B cell (primary cell): Measurements from ENCODE around the gene VPS37C.

ENCODE experiments used
- EZH2 ChIP-seq: IDR thresholded peaks from 2 replicates; pipeline ENCODE4 v1.6.1; 2012; ENCODE audit warnings: borderline replicate concordance, low read depth, mild to moderate bottlenecking, moderate library complexity, low read length; ENCODE audit not compliant: insufficient read depth, poor library complexity, severe bottlenecking
- TF ChIP-seq, protein P1 (sequence below): fragments of 200-600 bp; IDR thresholded peaks from one replicate; pipeline ENCODE4 v1.8.0; 2022; ENCODE audit warnings: antibody characterized with exemption, mild to moderate bottlenecking

DNA sequence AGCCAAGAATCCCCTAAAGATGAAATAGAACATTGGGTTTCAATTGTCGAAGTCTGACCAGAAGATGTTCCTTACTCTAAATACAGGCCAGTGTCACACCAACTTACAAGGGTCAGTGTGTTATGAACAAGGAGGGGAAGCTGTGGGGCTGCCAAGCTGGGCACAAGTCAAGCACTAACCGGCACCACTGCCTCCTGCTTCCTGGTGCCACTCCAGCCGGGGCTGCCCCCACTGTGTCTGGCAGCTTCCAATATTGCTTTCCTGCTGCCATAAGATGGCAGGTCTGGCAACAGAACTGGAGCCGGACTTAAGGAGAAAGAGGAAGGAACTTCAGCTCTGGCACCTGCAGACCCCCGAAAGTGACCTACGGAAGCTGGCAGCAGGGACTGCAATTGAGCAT, 13.7 kb upstream of the VPS37C start:
- TF ChIP-seq, protein P1, sequence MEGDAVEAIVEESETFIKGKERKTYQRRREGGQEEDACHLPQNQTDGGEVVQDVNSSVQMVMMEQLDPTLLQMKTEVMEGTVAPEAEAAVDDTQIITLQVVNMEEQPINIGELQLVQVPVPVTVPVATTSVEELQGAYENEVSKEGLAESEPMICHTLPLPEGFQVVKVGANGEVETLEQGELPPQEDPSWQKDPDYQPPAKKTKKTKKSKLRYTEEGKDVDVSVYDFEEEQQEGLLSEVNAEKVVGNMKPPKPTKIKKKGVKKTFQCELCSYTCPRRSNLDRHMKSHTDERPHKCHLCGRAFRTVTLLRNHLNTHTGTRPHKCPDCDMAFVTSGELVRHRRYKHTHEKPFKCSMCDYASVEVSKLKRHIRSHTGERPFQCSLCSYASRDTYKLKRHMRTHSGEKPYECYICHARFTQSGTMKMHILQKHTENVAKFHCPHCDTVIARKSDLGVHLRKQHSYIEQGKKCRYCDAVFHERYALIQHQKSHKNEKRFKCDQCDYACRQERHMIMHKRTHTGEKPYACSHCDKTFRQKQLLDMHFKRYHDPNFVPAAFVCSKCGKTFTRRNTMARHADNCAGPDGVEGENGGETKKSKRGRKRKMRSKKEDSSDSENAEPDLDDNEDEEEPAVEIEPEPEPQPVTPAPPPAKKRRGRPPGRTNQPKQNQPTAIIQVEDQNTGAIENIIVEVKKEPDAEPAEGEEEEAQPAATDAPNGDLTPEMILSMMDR: no peak
- no peak for TF ChIP-seq EZH2
